ENCODE measurements around the gene OOEP. TPM values are rescaled to one million over a fixed set of nuclear protein-coding genes. Genes with fewer than 3 reads are reported as not detected.

OOEP gene
- total RNA-seq, 2 experiments from 2014 or later, result 0.38 to 0.50 TPM

GRCh38 chr6:73340048-73340447 is 29.6 kb downstream of the OOEP start:
- Mint-ChIP-seq H3K4me3 (no peak overlapping the region), H3K27me3 (no peaks in the 10 kb centered on the region), H3K4me1 (ENCODE audit: low read depth) (no peaks in the 10 kb centered on the region), H3K36me3 (ENCODE audit: low read depth) (no peaks in the 10 kb centered on the region), H3K27ac (no peak overlapping the region), H3K9me3 (no peaks in the 10 kb centered on the region)
- no peak for TF ChIP-seq CTCF (IDR thresholded peaks at IDR 0.05)
- intact Hi-C loops (cut with DNase I, micrococcal nuclease), result no loop called here
- H3K4me1 ChIP-seq (ENCODE audit: insufficient read depth, low read length), result no peaks in the 10 kb centered on the region
- ChIA-PET CTCF (no interaction called here), POLR2A (no interaction called here)
- H3K27ac ChIP-seq (ENCODE audit: low read depth in 1 of 2, low read length in 2 of 2), result no peak overlapping the region
- no peaks in the 10 kb centered on the region for H3K36me3 ChIP-seq (ENCODE audit: insufficient read depth, low read length)
- H3K4me3 ChIP-seq (ENCODE audit: low read length), result no peak overlapping the region
- no peaks in the 10 kb centered on the region for H3K27me3 ChIP-seq (ENCODE audit: control insufficient read depth in 1 of 2, insufficient read depth in 2 of 2, low read length in 2 of 2)
- ATAC-seq (ENCODE audit: poor library complexity) (no peak), DNase-seq (no peak)
- H3K9me3 ChIP-seq (ENCODE audit: control insufficient read depth in 1 of 2, insufficient read depth in 1 of 2, low read length in 2 of 2), result no peaks in the 10 kb centered on the region

GRCh38 chr6:73339340-73339739 is 30.4 kb downstream of the OOEP start:
- Mint-ChIP-seq H3K27ac (no peak overlapping the region), H3K4me3 (no peak overlapping the region), H3K9me3 (no peaks in the 10 kb centered on the region), H3K27me3 (no peaks in the 10 kb centered on the region), H3K4me1 (ENCODE audit: low read depth) (no peaks in the 10 kb centered on the region), H3K36me3 (ENCODE audit: low read depth) (no peaks in the 10 kb centered on the region)
- ChIA-PET CTCF (no interaction called here), POLR2A (no interaction called here)
- no peak overlapping the region for H3K27ac ChIP-seq (ENCODE audit: low read depth in 1 of 2, low read length in 2 of 2)
- H3K4me3 ChIP-seq (ENCODE audit: low read length), result no peak overlapping the region
- H3K9me3 ChIP-seq (ENCODE audit: control insufficient read depth in 1 of 2, insufficient read depth in 1 of 2, low read length in 2 of 2), result no peaks in the 10 kb centered on the region
- no peak for ATAC-seq (ENCODE audit: poor library complexity)
- no peaks in the 10 kb centered on the region for H3K4me1 ChIP-seq (ENCODE audit: insufficient read depth, low read length)
- TF ChIP-seq CTCF (IDR thresholded peaks at IDR 0.05), result no peak
- no peak for DNase-seq
- intact Hi-C loops (cut with DNase I, micrococcal nuclease), result no loop called here
- no peaks in the 10 kb centered on the region for H3K36me3 ChIP-seq (ENCODE audit: insufficient read depth, low read length)
- H3K27me3 ChIP-seq (ENCODE audit: control insufficient read depth in 1 of 2, insufficient read depth in 2 of 2, low read length in 2 of 2), result no peaks in the 10 kb centered on the region

- Mint-ChIP-seq H3K36me3 (ENCODE audit: low read depth) (no peaks in the 10 kb centered on the region), H3K4me1 (ENCODE audit: low read depth) (no peaks in the 10 kb centered on the region), H3K9me3 (no peaks in the 10 kb centered on the region), H3K27me3 (peaks cover 33% of the 10 kb centered on the region), H3K4me3 (no peak overlapping the region), H3K27ac (no peak overlapping the region)
- DNase-seq (no peak), ATAC-seq (ENCODE audit: poor library complexity) (no peak)
- ChIA-PET POLR2A (no interaction called here), CTCF (interaction anchor here (0.8 to 2.9 kb wide), 3 partner anchors 43 to 917 kb away, joined by 3 to 8 read pairs (median 4); no protein-coding TSS in a partner anchor)
- TF ChIP-seq CTCF (IDR thresholded peaks at IDR 0.05), result no peak
- Histone ChIP-seq H3K36me3 (ENCODE audit: insufficient read depth, low read length) (no peaks in the 10 kb centered on the region), H3K27ac (ENCODE audit: low read depth in 1 of 2, low read length in 2 of 2) (no peak overlapping the region), H3K27me3 (ENCODE audit: control insufficient read depth in 1 of 2, insufficient read depth in 2 of 2, low read length in 2 of 2) (no peaks in the 10 kb centered on the region), H3K4me3 (ENCODE audit: low read length) (no peak overlapping the region), H3K9me3 (ENCODE audit: control insufficient read depth in 1 of 2, insufficient read depth in 1 of 2, low read length in 2 of 2) (no peaks in the 10 kb centered on the region), H3K4me1 (ENCODE audit: insufficient read depth, low read length) (no peaks in the 10 kb centered on the region)
- intact Hi-C loops (cut with DNase I, micrococcal nuclease), result loop anchor here (5.0 to 10.0 kb wide), 5 partner anchors 42 to 1944 kb away; no protein-coding TSS in a partner anchor
These were observed 40.5 kb downstream of the OOEP start for GRCh38 chr6:73329201-73329600.

Measured in CD4-positive, alpha-beta T cell (primary cell).